H9 (cell line): ENCODE results near the gene FCHSD2. TPM values are rescaled to one million over a fixed set of nuclear protein-coding genes. Genes with fewer than 3 reads are reported as not detected.
"Not testable (repeated sequence)": the region's sequence is repeated elsewhere in the genome, so short reads cannot be mapped to it uniquely, and the experiment has no call there.

Experiments used
- DNase-seq: peaks from one replicate; pipeline ENCODE4 v3.0.0-alpha.2; 2017
- H2AFZ ChIP-seq: one replicate; pipeline ENCODE4 v1.6.1; 2013; ENCODE audit warnings: mild to moderate bottlenecking, low read length, control low read depth, moderate library complexity
- H2AK5ac ChIP-seq: 2 replicates; pipeline ENCODE4 v1.6.1; 2013; ENCODE audit warnings: low read length, control low read depth, mixed read lengths; ENCODE audit not compliant: insufficient read length
- H2BK120ac ChIP-seq: one replicate; pipeline ENCODE4 v1.6.1; 2013; ENCODE audit warnings: low read depth, mild to moderate bottlenecking, low read length, control low read depth, inconsistent platforms; ENCODE audit not compliant: poor library complexity, severe bottlenecking
- H2BK12ac ChIP-seq: 2 replicates; pipeline ENCODE4 v1.6.1; 2013; ENCODE audit warnings: low read length, control low read depth, mixed read lengths, low read depth; ENCODE audit not compliant: insufficient read length
- H2BK15ac ChIP-seq: 2 replicates; pipeline ENCODE4 v1.6.1; 2013; ENCODE audit warnings: low read depth, low read length, control low read depth
- H2BK20ac ChIP-seq: one replicate; pipeline ENCODE4 v1.6.1; 2013; ENCODE audit warnings: low read depth, mild to moderate bottlenecking, low read length, control low read depth, inconsistent platforms; ENCODE audit not compliant: poor library complexity, severe bottlenecking
- H2BK5ac ChIP-seq: 2 replicates; pipeline ENCODE4 v1.6.1; 2013; ENCODE audit warnings: low read length, control low read depth, mixed read lengths; ENCODE audit not compliant: insufficient read length
- H3K14ac ChIP-seq: 2 replicates; pipeline ENCODE4 v1.6.1; 2013; ENCODE audit warnings: low read length, control low read depth; ENCODE audit not compliant: insufficient read depth
- H3K18ac ChIP-seq: 2 replicates; pipeline ENCODE4 v1.6.1; 2013; ENCODE audit warnings: low read depth, mild to moderate bottlenecking, mixed read lengths, low read length, control low read depth; ENCODE audit not compliant: insufficient read length
- H3K23ac ChIP-seq: 2 replicates; pipeline ENCODE4 v1.6.1; 2013; ENCODE audit warnings: low read length, control low read depth, mixed read lengths, low read depth; ENCODE audit not compliant: insufficient read length
- H3K23me2 ChIP-seq: 2 replicates; pipeline ENCODE4 v1.6.1; 2013; ENCODE audit warnings: low read depth, mild to moderate bottlenecking, mixed read lengths, low read length, control low read depth; ENCODE audit not compliant: insufficient read length, poor library complexity, severe bottlenecking
- H3K27ac ChIP-seq: 2 replicates; pipeline ENCODE4 v1.5.1; 2013; ENCODE audit warnings: low read length, control low read depth, mixed read lengths, low read depth; ENCODE audit not compliant: insufficient read length
- H3K27me3 ChIP-seq: 2 replicates; pipeline ENCODE4 v1.6.1; 2013; ENCODE audit warnings: low read length, control low read depth, inconsistent platforms; ENCODE audit not compliant: insufficient read depth
- H3K4ac ChIP-seq: 2 replicates; pipeline ENCODE4 v1.6.1; 2013; ENCODE audit warnings: low read depth, mild to moderate bottlenecking, control low read depth, inconsistent platforms, low read length, moderate library complexity
- H3K4me1 ChIP-seq: 2 replicates; pipeline ENCODE4 v1.6.1; 2013; ENCODE audit warnings: low read length, control low read depth, inconsistent platforms; ENCODE audit not compliant: insufficient read depth
- H3K4me2 ChIP-seq: 2 replicates; pipeline ENCODE4 v1.6.1; 2013; ENCODE audit warnings: low read length, control low read depth, mixed read lengths; ENCODE audit not compliant: insufficient read length, insufficient read depth
- H3K56ac ChIP-seq: 2 replicates; pipeline ENCODE4 v1.6.1; 2013; ENCODE audit warnings: low read depth, mild to moderate bottlenecking, mixed read lengths, low read length, control low read depth; ENCODE audit not compliant: insufficient read length
- H3K79me1 ChIP-seq: 2 replicates; pipeline ENCODE4 v1.6.1; 2013; ENCODE audit warnings: low read depth, mild to moderate bottlenecking, moderate library complexity, low read length, control low read depth, inconsistent platforms; ENCODE audit not compliant: insufficient read depth, poor library complexity, severe bottlenecking
- H3K79me2 ChIP-seq: 2 replicates; pipeline ENCODE4 v1.6.1; 2013; ENCODE audit warnings: low read length, control low read depth, inconsistent platforms; ENCODE audit not compliant: insufficient read depth
- H3K9ac ChIP-seq: 2 replicates; pipeline ENCODE4 v1.6.1; 2013; ENCODE audit warnings: low read length, control low read depth, mixed read lengths; ENCODE audit not compliant: insufficient read length; ENCODE audit errors: extremely low read depth
- H3K9me3 ChIP-seq: one replicate; pipeline ENCODE4 v1.6.1; 2013; ENCODE audit warnings: low read depth, low read length, inconsistent platforms; ENCODE audit not compliant: control insufficient read depth
- H3T11ph ChIP-seq: one replicate; pipeline ENCODE4 v1.6.1; 2013; ENCODE audit warnings: mild to moderate bottlenecking, low read length, control low read depth, inconsistent platforms
- H4K20me1 ChIP-seq: one replicate; pipeline ENCODE4 v1.6.1; 2013; ENCODE audit not compliant: control insufficient read depth, insufficient read length, insufficient read depth
- H4K5ac ChIP-seq: 2 replicates; pipeline ENCODE4 v1.6.1; 2013; ENCODE audit warnings: low read depth, mild to moderate bottlenecking, mixed read lengths, low read length, control low read depth; ENCODE audit not compliant: insufficient read length
- H4K8ac ChIP-seq: replicated peaks from 2 replicates; pipeline ENCODE4 v1.6.1; 2013; ENCODE audit warnings: low read length, control low read depth, mixed read lengths, low read depth; ENCODE audit not compliant: insufficient read length
- H4K91ac ChIP-seq: 2 replicates; pipeline ENCODE4 v1.6.1; 2013; ENCODE audit warnings: low read depth, mild to moderate bottlenecking, moderate library complexity, mixed read lengths, low read length, control low read depth; ENCODE audit not compliant: insufficient read length
- H3K27ac Mint-ChIP-seq, 3 experiments: 2 replicates in 2 of 3; 3 replicates in 1 of 3; pipeline ENCODE4 v1.8.0; 2020 to 2021; ENCODE audit warnings: mixed read lengths in 3 of 3, mild to moderate bottlenecking in 1 of 3, moderate library complexity in 1 of 3
- H3K27me3 Mint-ChIP-seq: 2 replicates; pipeline ENCODE4 v1.8.0; 2021; ENCODE audit warnings: low read depth, mild to moderate bottlenecking, moderate library complexity, mixed read lengths
- H3K36me3 Mint-ChIP-seq, 3 experiments: 2 replicates in 2 of 3; 3 replicates in 1 of 3; pipeline ENCODE4 v1.8.0; 2020 to 2021; ENCODE audit warnings: low read depth in 3 of 3, mixed read lengths in 3 of 3; ENCODE audit not compliant: insufficient read depth in 1 of 3
- H3K4me1 Mint-ChIP-seq, 2 experiments: 2 replicates each; pipeline ENCODE4 v1.8.0; 2020; ENCODE audit warnings: mixed read lengths in 2 of 2
- H3K4me3 Mint-ChIP-seq, 2 experiments: 2 replicates in 1 of 2; 3 replicates in 1 of 2; pipeline ENCODE4 v1.8.0; 2020 to 2021; ENCODE audit warnings: mild to moderate bottlenecking in 2 of 2, mixed read lengths in 2 of 2, moderate library complexity in 1 of 2
- H3K9me3 Mint-ChIP-seq, 2 experiments: 2 replicates in 1 of 2; 3 replicates in 1 of 2; pipeline ENCODE4 v1.8.0; 2020; ENCODE audit warnings: mild to moderate bottlenecking in 2 of 2, mixed read lengths in 2 of 2, moderate library complexity in 1 of 2
- CTCF ChIP-seq: fragments of 200-600 bp; sonication (generic); conservative IDR thresholded peaks from 3 replicates; pipeline ENCODE4 v1.8.0; 2021; ENCODE audit warnings: antibody characterized with exemption, mild to moderate bottlenecking
- WGBS: extraction: QIAGEN DNeasy Blood & Tissue Kit; methylation state at CpG from one replicate; pipeline ENCODE4 v1.1.7; 2013; ENCODE audit warnings: missing lambda C conversion rate, low lambda C conversion rate, mixed read lengths; ENCODE audit not compliant: insufficient read length; ENCODE audit errors: extremely low coverage; 5-methylcytosine and 5-hydroxymethylcytosine counted together
- total RNA-seq: library from RNA; stranded (reverse); gene quantifications from 2 replicates; pipeline ENCODE4 v1.2.1, GENCODE V29; 2021

FCHSD2 gene
- total RNA-seq, 1 experiment from 2014 or later = 17.8 TPM

DNA sequence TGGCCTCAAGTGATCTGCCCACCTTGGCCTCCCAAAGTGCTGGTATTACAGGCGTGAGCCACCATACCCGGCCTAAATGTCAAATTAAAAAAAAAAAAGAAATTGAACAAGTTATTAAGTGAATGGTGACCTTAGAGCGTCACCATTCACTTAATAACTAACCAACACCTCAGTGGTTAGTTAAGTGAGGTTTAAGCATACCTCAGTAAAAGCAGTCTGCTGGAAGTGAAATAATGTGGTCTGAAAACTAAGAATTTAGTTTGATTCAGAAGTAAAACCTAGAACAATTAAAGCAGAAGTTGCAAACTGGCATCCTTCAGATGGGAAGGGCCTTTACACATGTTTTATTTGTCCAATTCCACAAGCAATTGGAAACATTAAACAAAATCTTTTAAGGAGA is 71.5 kb downstream of the FCHSD2 start:
- no peaks in the 10 kb centered on the region for H3K27me3 Mint-ChIP-seq
- no peaks in the 10 kb centered on the region for H3K4me1 Mint-ChIP-seq
- Histone ChIP-seq H3K79me1 (no peaks in the 10 kb centered on the region), H3K14ac (no peak overlapping the region), H2BK5ac (no peak overlapping the region), H2AK5ac (no peak overlapping the region), H3K9me3 (no peaks in the 10 kb centered on the region), H4K5ac (no peak overlapping the region), H3K27ac (no peak overlapping the region), H3T11ph (no peak overlapping the region), H3K4me1 (no peaks in the 10 kb centered on the region), H3K4me2 (no peak overlapping the region), H3K23ac (no peak overlapping the region), H2BK15ac (no peak overlapping the region), H3K9ac (no peak overlapping the region), H3K27me3 (no peaks in the 10 kb centered on the region), H3K4ac (no peak overlapping the region), H2BK12ac (no peak overlapping the region), H2BK20ac (no peak overlapping the region), H4K8ac (no peak overlapping the region), H2AFZ (no peak overlapping the region), H4K20me1 (no peaks in the 10 kb centered on the region), H3K23me2 (no peaks in the 10 kb centered on the region), H3K18ac (no peak overlapping the region), H3K56ac (no peak overlapping the region), H4K91ac (no peak overlapping the region), H3K79me2 (no peaks in the 10 kb centered on the region), H2BK120ac (no peak overlapping the region)
- no peaks in the 10 kb centered on the region for H3K36me3 Mint-ChIP-seq
- no peaks in the 10 kb centered on the region for H3K9me3 Mint-ChIP-seq
- H3K4me3 Mint-ChIP-seq = no peak overlapping the region
- H3K27ac Mint-ChIP-seq = no peak overlapping the region
- TF ChIP-seq CTCF = no peak
- no CpG with 5 or more reads among the region's 3 CpGs for WGBS
- DNase-seq = no peak

GRCh38 chr11:73061857-73062424 is 80.2 kb downstream of the FCHSD2 start:
- not testable (repeated sequence) for H3K23ac ChIP-seq, H3K9ac ChIP-seq, H2BK5ac ChIP-seq, H4K8ac ChIP-seq, H3K4me2 ChIP-seq, H3K36me3 Mint-ChIP-seq, H3K79me2 ChIP-seq, H3K79me1 ChIP-seq, H4K91ac ChIP-seq, H3K27me3 ChIP-seq, H3K4me1 ChIP-seq, H2BK12ac ChIP-seq, H3K23me2 ChIP-seq, H3K27me3 Mint-ChIP-seq, H3T11ph ChIP-seq, DNase-seq, H3K18ac ChIP-seq, H3K27ac ChIP-seq, H2BK20ac ChIP-seq, H3K4ac ChIP-seq, H2AFZ ChIP-seq, H2BK120ac ChIP-seq, H3K9me3 ChIP-seq, H4K5ac ChIP-seq, H3K14ac ChIP-seq, H3K4me3 Mint-ChIP-seq, H2AK5ac ChIP-seq, H4K20me1 ChIP-seq, H3K9me3 Mint-ChIP-seq, H3K56ac ChIP-seq, H2BK15ac ChIP-seq, H3K27ac Mint-ChIP-seq
- H3K4me1 Mint-ChIP-seq = peaks cover 7 to 21% of the 10 kb centered on the region in 2 experiments
- WGBS = no CpG with 5 or more reads among the region's 3 CpGs
